ENCODE measurements around the gene TRIO. TPM values are rescaled to one million over a fixed set of nuclear protein-coding genes. Genes with fewer than 3 reads are reported as not detected.

The TRIO gene
- total and polyA plus RNA-seq, 2 donors (not counting 3 experiments of a cell fraction or from before 2014, with no cell fraction given): 82.9 to 248 TPM

DNA sequence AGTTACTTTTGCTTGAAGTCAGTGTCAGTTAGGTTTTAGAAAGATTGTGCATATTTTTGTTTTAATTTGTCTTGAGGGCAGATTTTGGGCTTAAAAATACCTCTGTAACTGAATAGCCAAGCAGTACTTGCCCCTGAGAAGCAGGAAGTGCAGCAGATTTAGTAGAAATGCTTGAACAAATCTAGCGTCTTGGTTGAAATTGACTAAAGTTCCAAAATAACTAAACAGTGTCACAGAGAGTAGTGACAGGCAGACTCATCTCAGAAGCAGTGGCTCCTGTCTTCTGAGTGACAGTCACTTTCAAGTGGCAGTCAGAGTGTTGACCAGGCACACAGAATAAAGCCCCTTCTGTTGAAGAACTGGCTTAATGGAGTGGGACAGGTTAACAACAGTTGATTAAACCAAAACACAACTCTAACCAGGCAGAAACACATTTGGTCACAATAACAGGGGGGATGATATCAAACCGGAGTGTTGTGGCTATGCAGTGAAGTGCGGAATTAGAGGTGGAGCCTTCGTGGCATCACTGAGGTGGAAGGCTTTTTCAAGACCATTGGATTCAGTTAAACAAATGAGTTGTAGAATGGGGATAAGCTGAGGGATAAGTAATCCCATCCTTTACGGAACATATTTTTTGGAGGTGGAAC is 29.1 kb downstream of the TRIO start:
- POLR2A ChIA-PET: no interaction called here
- peaks cover 11% of the 10 kb centered on the region for H4K20me1 ChIP-seq (replicated peaks; ENCODE audit: control insufficient read depth, extremely low read depth, insufficient read depth, low read length)
- H3K4me2 ChIP-seq (ENCODE audit: insufficient read depth, low read length): no peak overlapping the region

GRCh38 chr5:14173377-14174229 is 30.5 kb downstream of the TRIO start:
- dilution Hi-C loops (cut with MboI; ENCODE audit: extremely low pct_ligation_motif_present, low sequenced_read_pairs): no loop called here
- H3K4me1 ChIP-seq (ENCODE audit: control insufficient read depth, extremely low read depth, insufficient read depth, low read length): peaks cover 46% of the 10 kb centered on the region
- H3K27me3 ChIP-seq (ENCODE audit: control insufficient read depth in 2 of 2, insufficient read depth in 2 of 2, low read length in 2 of 2): no peaks in the 10 kb centered on the region
- TSS peak; percentile 94 for BruUV-seq (replicated peaks)
- H3K4me2 ChIP-seq (ENCODE audit: insufficient read depth, low read length): peak overlapping the region; percentile 54
- H3K79me2 ChIP-seq (ENCODE audit: control insufficient read depth, insufficient read depth, low read length): peaks cover 100% of the 10 kb centered on the region
- TF ChIP-seq GATA2 (IDR thresholded peaks at IDR 0.05; ENCODE audit: insufficient read depth, insufficient read length, low read depth, low read length): no peak
- no peak for TF ChIP-seq EZH2 (IDR thresholded peaks at IDR 0.05; ENCODE audit: borderline replicate concordance, low read depth, low read length, severe bottlenecking)
- TF ChIP-seq CTCF (IDR thresholded peaks at IDR 0.05; ENCODE audit: extremely low read depth in 1 of 2, insufficient read depth in 1 of 2, low read depth in 1 of 2, low read length in 2 of 2): no peak
- no peak for TF ChIP-seq POLR2AphosphoS5 (IDR thresholded peaks at IDR 0.05; ENCODE audit: insufficient read depth, low read depth, low read length)
- TF ChIP-seq POLR2A (IDR thresholded peaks at IDR 0.05; ENCODE audit: low read depth, low read length): no peak
- no peak for TF ChIP-seq FOS (IDR thresholded peaks at IDR 0.05; ENCODE audit: borderline replicate concordance, insufficient read depth, low read length)
- no peak for TF ChIP-seq JUN (IDR thresholded peaks at IDR 0.05; ENCODE audit: borderline replicate concordance, insufficient read depth, insufficient read length, low read depth)
- no peak for TF ChIP-seq MAX (IDR thresholded peaks at IDR 0.05; ENCODE audit: insufficient read depth, insufficient read length)
- TF ChIP-seq MYC (IDR thresholded peaks at IDR 0.05; ENCODE audit: low read depth, low read length): no peak
- no peak overlapping the region for H3K4me3 ChIP-seq (replicated peaks in 1 of 3; ENCODE audit: insufficient read depth in 1 of 3, low read depth in 1 of 3, low read length in 3 of 3)
- H3K27ac ChIP-seq (ENCODE audit: insufficient read depth, low read depth, low read length): peak overlapping the region; percentile 29
- no peak for FAIRE-seq
- no peaks in the 10 kb centered on the region for H3K9me3 ChIP-seq (replicated peaks; ENCODE audit: control insufficient read depth, insufficient read depth, low read length)
- peak; percentile 49 for DNase-seq (ENCODE audit: low read depth, low spot score)
- H2AFZ ChIP-seq (ENCODE audit: low read depth, low read length): no peak overlapping the region
- H3K36me3 ChIP-seq (ENCODE audit: control insufficient read depth in 2 of 2, extremely low read depth in 1 of 2, insufficient read depth in 2 of 2, low read length in 2 of 2): no peaks in the 10 kb centered on the region
- POLR2A ChIA-PET: no interaction called here
- H3K9me1 ChIP-seq (replicated peaks; ENCODE audit: control insufficient read depth, extremely low read depth, insufficient read depth, low read length): no peaks in the 10 kb centered on the region
- intact Hi-C loops (cut with micrococcal nuclease): no loop called here
- H3K9ac ChIP-seq (replicated peaks; ENCODE audit: extremely low read depth, insufficient read depth, low read length): no peak overlapping the region
- peaks cover 11% of the 10 kb centered on the region for H4K20me1 ChIP-seq (replicated peaks; ENCODE audit: control insufficient read depth, extremely low read depth, insufficient read depth, low read length)
- CTCF ChIA-PET: interaction anchor here (0.8 to 2.0 kb wide), 5 partner anchors 8 to 97 kb away, joined by 3 to 10 read pairs (median 3); no protein-coding TSS in a partner anchor

More for the DNA sequence above, 29.1 kb downstream of the TRIO start:
- no peaks in the 10 kb centered on the region for H3K9me1 ChIP-seq (replicated peaks; ENCODE audit: control insufficient read depth, extremely low read depth, insufficient read depth, low read length)
- TF ChIP-seq JUN (IDR thresholded peaks at IDR 0.05; ENCODE audit: borderline replicate concordance, insufficient read depth, insufficient read length, low read depth) (no peak), POLR2A (IDR thresholded peaks at IDR 0.05; ENCODE audit: low read depth, low read length) (no peak)
- no peaks in the 10 kb centered on the region for H3K36me3 ChIP-seq (ENCODE audit: control insufficient read depth in 2 of 2, extremely low read depth in 1 of 2, insufficient read depth in 2 of 2, low read length in 2 of 2)
- no peak overlapping the region for H3K27ac ChIP-seq (ENCODE audit: insufficient read depth, low read depth, low read length)
- peaks cover 53% of the 10 kb centered on the region for H3K4me1 ChIP-seq (ENCODE audit: control insufficient read depth, extremely low read depth, insufficient read depth, low read length)
- CTCF ChIA-PET: interaction anchor here (1.0 to 2.0 kb wide), 3 partner anchors 13 to 98 kb away, joined by 3 to 10 read pairs (median 3); no protein-coding TSS in a partner anchor
- no peaks in the 10 kb centered on the region for H3K27me3 ChIP-seq (ENCODE audit: control insufficient read depth in 2 of 2, insufficient read depth in 2 of 2, low read length in 2 of 2)
- H3K79me2 ChIP-seq (ENCODE audit: control insufficient read depth, insufficient read depth, low read length): peaks cover 100% of the 10 kb centered on the region
- FAIRE-seq: no peak
- H3K9me3 ChIP-seq (replicated peaks; ENCODE audit: control insufficient read depth, insufficient read depth, low read length): no peaks in the 10 kb centered on the region
- dilution Hi-C loops (cut with MboI; ENCODE audit: extremely low pct_ligation_motif_present, low sequenced_read_pairs) (no loop called here), intact Hi-C loops (cut with micrococcal nuclease) (no loop called here)
- H2AFZ ChIP-seq (ENCODE audit: low read depth, low read length): no peak overlapping the region
- H3K9ac ChIP-seq (replicated peaks; ENCODE audit: extremely low read depth, insufficient read depth, low read length): no peak overlapping the region
- no TSS peak for BruUV-seq (replicated peaks)
- DNase-seq (ENCODE audit: low read depth, low spot score): no peak
- H3K4me3 ChIP-seq (replicated peaks in 1 of 3; ENCODE audit: insufficient read depth in 1 of 3, low read depth in 1 of 3, low read length in 3 of 3): no peak overlapping the region
